ENCODE results near the gene MRPS33.

- TF ChIP-seq POLR2AphosphoS5 (IDR thresholded peaks at IDR 0.05; ENCODE audit: low read depth, low read length) (no peak), TAF1 (IDR thresholded peaks at IDR 0.05; ENCODE audit: low read depth, low read length) (no peak), SPI1 (IDR thresholded peaks at IDR 0.05; ENCODE audit: low read depth, low read length) (no peak), POLR2A (IDR thresholded peaks at IDR 0.05; ENCODE audit: low read depth, low read length) (no peak), PAX5 (IDR thresholded peaks at IDR 0.05; ENCODE audit: insufficient read depth, low read length, severe bottlenecking) (no peak)
Observed at GRCh38 chr7:141013345-141013715, 1.4 kb downstream of the MRPS33 start.

Measured in GM12891 (cell line).